H1 (cell line): ENCODE measurements around the gene EXOSC7.

Experiments used
- ASH2L ChIP-seq: fragments of 200-600, 300-600 bp; sonication (generic); IDR thresholded peaks from one replicate; pipeline ENCODE4 v1.7.1; 2017; ENCODE audit warnings: low read length
- CTCF ChIP-seq, 3 experiments: IDR thresholded peaks; 1 replicate in 2 of 3; 2 replicates in 1 of 3; pipeline versions ENCODE4 v1.5.1 to v1.6.1; 2011; ENCODE audit warnings: low read length in 3 of 3, mild to moderate bottlenecking in 3 of 3, inconsistent platforms in 2 of 3, low read depth in 1 of 3, moderate library complexity in 1 of 3; ENCODE audit not compliant: insufficient read depth in 1 of 3; ENCODE audit errors: control extremely low read depth in 1 of 3
- EZH2 ChIP-seq: fragments of 200-600 bp; sonication (generic); IDR thresholded peaks from 2 replicates; pipeline ENCODE4 v1.7.1; 2012; ENCODE audit warnings: low read depth, mild to moderate bottlenecking, moderate library complexity, low read length, inconsistent platforms; ENCODE audit not compliant: severe bottlenecking
- JUND ChIP-seq: IDR thresholded peaks from 2 replicates; pipeline ENCODE4 v1.6.1; 2011; ENCODE audit warnings: mild to moderate bottlenecking, improper control_type of control experiment, low read length
- POLR2A ChIP-seq, 2 experiments: IDR thresholded peaks; 1 replicate in 1 of 2; 2 replicates in 1 of 2; pipeline ENCODE4 v1.6.1; 2011; ENCODE audit warnings: low read depth in 2 of 2, low read length in 2 of 2, mild to moderate bottlenecking in 2 of 2; ENCODE audit errors: control extremely low read depth in 1 of 2
- POLR2AphosphoS5 ChIP-seq: IDR thresholded peaks from 2 replicates; pipeline ENCODE4 v1.6.1; 2011; ENCODE audit warnings: low read depth, low read length
- RAD21 ChIP-seq, 2 experiments: IDR thresholded peaks in 1 of 2; conservative IDR thresholded peaks in 1 of 2; 2 replicates each; pipeline ENCODE4 v1.6.1; 2011; ENCODE audit warnings: low read depth in 2 of 2, low read length in 2 of 2, improper control_type of control experiment in 1 of 2, inconsistent platforms in 1 of 2, mild to moderate bottlenecking in 1 of 2, moderate library complexity in 1 of 2
- TAF1 ChIP-seq: IDR thresholded peaks from 2 replicates; pipeline ENCODE4 v1.6.1; 2011; ENCODE audit warnings: mild to moderate bottlenecking, low read depth, low read length
- ZNF274 ChIP-seq: IDR thresholded peaks from 2 replicates; pipeline ENCODE4 v1.7.0; 2012; ENCODE audit warnings: low read length, borderline replicate concordance; ENCODE audit errors: extremely low read depth
- TF ChIP-seq, protein P1 (sequence below): fragments of 300-600 bp; sonication (generic); IDR thresholded peaks from 2 replicates; pipeline ENCODE4 v1.7.1; 2012; ENCODE audit warnings: low read length, moderate library complexity, mild to moderate bottlenecking, inconsistent platforms; ENCODE audit not compliant: insufficient replicate concordance

GRCh38 chr3:44926921-44927320 is 49.1 kb upstream of the EXOSC7 start:
- TF ChIP-seq EZH2 (no peak), CTCF (IDR thresholded peaks at IDR 0.05; ENCODE audit: control extremely low read depth in 1 of 3, insufficient read depth in 1 of 3, low read depth in 1 of 3, low read length in 3 of 3) (no peak), POLR2A (IDR thresholded peaks at IDR 0.05; ENCODE audit: control extremely low read depth in 1 of 2, low read depth in 2 of 2, low read length in 2 of 2) (no peak), POLR2AphosphoS5 (no peak), ZNF274 (no peak), TAF1 (no peak), RAD21 (IDR thresholded peaks at IDR 0.05 in 1 of 2, conservative IDR thresholded peaks at IDR 0.05 in 1 of 2; ENCODE audit: low read depth in 2 of 2, low read length in 2 of 2) (no peak), ASH2L (no peak), JUND (no peak)
- TF ChIP-seq, protein P1, sequence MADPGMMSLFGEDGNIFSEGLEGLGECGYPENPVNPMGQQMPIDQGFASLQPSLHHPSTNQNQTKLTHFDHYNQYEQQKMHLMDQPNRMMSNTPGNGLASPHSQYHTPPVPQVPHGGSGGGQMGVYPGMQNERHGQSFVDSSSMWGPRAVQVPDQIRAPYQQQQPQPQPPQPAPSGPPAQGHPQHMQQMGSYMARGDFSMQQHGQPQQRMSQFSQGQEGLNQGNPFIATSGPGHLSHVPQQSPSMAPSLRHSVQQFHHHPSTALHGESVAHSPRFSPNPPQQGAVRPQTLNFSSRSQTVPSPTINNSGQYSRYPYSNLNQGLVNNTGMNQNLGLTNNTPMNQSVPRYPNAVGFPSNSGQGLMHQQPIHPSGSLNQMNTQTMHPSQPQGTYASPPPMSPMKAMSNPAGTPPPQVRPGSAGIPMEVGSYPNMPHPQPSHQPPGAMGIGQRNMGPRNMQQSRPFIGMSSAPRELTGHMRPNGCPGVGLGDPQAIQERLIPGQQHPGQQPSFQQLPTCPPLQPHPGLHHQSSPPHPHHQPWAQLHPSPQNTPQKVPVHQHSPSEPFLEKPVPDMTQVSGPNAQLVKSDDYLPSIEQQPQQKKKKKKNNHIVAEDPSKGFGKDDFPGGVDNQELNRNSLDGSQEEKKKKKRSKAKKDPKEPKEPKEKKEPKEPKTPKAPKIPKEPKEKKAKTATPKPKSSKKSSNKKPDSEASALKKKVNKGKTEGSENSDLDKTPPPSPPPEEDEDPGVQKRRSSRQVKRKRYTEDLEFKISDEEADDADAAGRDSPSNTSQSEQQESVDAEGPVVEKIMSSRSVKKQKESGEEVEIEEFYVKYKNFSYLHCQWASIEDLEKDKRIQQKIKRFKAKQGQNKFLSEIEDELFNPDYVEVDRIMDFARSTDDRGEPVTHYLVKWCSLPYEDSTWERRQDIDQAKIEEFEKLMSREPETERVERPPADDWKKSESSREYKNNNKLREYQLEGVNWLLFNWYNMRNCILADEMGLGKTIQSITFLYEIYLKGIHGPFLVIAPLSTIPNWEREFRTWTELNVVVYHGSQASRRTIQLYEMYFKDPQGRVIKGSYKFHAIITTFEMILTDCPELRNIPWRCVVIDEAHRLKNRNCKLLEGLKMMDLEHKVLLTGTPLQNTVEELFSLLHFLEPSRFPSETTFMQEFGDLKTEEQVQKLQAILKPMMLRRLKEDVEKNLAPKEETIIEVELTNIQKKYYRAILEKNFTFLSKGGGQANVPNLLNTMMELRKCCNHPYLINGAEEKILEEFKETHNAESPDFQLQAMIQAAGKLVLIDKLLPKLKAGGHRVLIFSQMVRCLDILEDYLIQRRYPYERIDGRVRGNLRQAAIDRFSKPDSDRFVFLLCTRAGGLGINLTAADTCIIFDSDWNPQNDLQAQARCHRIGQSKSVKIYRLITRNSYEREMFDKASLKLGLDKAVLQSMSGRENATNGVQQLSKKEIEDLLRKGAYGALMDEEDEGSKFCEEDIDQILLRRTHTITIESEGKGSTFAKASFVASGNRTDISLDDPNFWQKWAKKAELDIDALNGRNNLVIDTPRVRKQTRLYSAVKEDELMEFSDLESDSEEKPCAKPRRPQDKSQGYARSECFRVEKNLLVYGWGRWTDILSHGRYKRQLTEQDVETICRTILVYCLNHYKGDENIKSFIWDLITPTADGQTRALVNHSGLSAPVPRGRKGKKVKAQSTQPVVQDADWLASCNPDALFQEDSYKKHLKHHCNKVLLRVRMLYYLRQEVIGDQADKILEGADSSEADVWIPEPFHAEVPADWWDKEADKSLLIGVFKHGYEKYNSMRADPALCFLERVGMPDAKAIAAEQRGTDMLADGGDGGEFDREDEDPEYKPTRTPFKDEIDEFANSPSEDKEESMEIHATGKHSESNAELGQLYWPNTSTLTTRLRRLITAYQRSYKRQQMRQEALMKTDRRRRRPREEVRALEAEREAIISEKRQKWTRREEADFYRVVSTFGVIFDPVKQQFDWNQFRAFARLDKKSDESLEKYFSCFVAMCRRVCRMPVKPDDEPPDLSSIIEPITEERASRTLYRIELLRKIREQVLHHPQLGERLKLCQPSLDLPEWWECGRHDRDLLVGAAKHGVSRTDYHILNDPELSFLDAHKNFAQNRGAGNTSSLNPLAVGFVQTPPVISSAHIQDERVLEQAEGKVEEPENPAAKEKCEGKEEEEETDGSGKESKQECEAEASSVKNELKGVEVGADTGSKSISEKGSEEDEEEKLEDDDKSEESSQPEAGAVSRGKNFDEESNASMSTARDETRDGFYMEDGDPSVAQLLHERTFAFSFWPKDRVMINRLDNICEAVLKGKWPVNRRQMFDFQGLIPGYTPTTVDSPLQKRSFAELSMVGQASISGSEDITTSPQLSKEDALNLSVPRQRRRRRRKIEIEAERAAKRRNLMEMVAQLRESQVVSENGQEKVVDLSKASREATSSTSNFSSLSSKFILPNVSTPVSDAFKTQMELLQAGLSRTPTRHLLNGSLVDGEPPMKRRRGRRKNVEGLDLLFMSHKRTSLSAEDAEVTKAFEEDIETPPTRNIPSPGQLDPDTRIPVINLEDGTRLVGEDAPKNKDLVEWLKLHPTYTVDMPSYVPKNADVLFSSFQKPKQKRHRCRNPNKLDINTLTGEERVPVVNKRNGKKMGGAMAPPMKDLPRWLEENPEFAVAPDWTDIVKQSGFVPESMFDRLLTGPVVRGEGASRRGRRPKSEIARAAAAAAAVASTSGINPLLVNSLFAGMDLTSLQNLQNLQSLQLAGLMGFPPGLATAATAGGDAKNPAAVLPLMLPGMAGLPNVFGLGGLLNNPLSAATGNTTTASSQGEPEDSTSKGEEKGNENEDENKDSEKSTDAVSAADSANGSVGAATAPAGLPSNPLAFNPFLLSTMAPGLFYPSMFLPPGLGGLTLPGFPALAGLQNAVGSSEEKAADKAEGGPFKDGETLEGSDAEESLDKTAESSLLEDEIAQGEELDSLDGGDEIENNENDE: no peak
